ENCODE results near the gene LRCOL1.

Gene LRCOL1

GRCh38 chr12:132610051-132610759 lies at the start of gene LRCOL1:
Gene LRCOL1 (minus strand): TSS chr12:132610582. CDS start chr12:132606251, 4,331 bp downstream.
- no peak for DNase-seq

DNA sequence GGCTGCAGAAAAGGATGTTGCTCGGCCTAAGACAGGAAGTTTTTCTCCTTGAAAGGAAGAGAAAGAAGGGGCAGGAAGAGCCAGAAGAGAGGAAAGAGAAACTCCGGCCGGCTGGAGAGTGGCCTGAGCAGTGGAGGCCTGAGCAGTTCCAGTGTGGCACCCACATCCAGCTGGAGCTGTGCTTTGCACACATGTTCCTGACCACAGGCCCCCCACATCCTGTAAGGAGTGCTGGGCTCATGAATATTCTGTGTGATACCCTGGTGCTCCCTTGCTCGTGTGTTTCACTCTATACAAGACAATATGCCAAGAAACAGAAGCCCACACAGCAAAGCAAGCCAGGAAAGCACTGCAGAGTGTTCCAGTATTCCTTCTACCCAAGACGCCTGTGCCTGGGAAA lies 49.7 kb upstream of the LRCOL1 start:
- DNase-seq = no peak

GRCh38 chr12:132659146-132659545 lies 48.8 kb upstream of the LRCOL1 start:
- DNase-seq = no peak

DNA sequence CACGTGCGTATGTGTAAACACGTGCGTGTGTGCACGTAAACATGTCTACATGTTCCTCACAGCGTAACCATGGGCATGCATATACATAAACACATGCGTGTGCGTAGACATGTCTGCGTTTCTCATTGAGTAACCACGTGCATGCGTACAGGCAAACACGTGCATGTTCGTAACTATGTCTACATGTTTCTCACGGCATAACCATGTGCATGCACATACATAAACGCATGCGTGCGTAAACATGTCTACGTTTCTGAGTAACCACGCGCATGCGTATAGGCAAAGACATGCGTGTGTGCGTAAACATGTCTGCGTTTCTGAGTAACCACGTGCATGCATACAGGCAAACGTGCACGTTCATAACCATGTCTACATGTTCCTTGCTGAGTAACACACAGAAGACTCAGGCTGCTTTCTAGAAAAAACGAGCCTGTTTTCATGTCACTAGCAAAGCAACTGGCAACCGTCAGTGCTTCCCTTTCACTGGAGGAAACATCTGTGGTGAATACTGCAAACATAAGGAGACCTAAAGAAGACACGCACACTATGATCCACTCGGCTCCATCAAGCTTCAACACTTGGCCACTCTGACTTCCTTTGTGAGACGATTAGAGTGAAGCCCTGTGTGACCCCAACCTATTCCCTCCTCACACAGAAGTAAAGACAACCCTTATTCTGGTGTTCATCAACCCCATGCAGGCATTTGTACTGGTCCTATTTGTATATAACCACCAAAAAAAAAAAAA lies 47.9 kb upstream of the LRCOL1 start:
- no peak for DNase-seq

GRCh38 chr12:132657004-132657727 lies 46.8 kb upstream of the LRCOL1 start:
- no peak for DNase-seq

DNA sequence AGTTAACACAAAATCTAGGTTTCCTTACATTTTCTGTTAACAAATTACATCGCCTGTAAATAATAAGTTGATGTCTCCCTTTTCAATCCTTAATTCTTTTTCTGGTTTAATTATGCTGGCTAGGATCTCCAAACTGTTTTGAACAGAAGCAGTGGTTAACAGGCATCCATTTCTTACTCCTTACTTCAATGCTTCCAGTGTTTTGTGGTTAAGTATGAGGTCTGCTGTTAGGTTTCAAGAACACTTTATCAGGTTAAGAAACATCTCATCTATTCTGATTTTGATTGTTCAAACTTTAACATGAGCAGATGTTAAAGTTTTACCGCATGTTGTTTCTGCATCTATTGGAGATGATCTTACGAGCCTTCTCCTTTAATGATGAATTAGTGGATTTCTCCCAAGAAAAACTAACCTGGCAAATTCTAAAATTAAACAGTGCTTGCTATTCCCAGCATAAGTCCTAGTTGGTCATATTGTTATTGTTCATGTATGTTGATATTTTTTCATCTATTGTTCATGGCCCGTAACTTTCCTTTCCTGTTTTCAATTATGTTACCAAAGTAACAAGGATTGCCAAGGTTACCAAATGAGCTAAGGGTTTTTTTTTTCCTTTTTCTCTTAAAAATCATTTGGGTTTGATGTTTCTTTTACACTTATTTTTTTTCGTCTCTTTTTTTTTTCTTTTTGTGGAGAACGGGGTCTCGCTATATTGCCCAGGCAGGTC lies 43.3 kb upstream of the LRCOL1 start:
- no peak for DNase-seq

DNA sequence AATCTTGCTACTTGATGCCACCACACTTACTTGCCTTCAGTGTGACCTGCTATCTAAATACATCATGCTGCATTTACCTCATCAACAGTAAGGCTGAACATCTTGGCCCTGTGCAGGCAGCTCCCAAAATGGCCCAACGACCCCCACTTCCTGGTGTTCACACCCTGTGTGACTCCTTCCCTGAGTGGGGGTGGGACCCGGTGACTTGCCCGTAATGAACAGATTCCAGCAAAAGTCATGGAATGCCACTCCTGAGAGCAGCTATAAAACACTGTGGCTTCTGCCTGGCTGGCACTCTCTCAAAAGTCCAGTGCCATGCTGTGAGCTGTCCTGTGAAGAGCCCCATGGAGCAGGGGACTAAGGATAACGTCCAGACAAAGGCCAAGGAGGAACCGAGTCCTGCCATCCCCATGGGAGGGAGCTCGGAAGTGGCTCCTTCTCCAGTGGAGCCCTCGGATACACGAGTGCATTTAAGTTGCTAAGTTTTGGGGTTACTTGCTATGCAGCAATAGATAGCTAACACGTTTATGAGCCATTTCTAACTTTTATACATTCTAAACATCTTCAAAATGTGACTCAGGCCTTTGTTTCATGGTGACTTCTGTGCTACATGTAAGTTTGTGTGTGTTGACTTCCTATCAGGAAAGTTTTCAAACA lies 41.2 kb upstream of the LRCOL1 start:
- no peak for DNase-seq

- DNase-seq = no peak
Measured at GRCh38 chr12:132649226-132649945, 39.0 kb upstream of the LRCOL1 start.

DNA sequence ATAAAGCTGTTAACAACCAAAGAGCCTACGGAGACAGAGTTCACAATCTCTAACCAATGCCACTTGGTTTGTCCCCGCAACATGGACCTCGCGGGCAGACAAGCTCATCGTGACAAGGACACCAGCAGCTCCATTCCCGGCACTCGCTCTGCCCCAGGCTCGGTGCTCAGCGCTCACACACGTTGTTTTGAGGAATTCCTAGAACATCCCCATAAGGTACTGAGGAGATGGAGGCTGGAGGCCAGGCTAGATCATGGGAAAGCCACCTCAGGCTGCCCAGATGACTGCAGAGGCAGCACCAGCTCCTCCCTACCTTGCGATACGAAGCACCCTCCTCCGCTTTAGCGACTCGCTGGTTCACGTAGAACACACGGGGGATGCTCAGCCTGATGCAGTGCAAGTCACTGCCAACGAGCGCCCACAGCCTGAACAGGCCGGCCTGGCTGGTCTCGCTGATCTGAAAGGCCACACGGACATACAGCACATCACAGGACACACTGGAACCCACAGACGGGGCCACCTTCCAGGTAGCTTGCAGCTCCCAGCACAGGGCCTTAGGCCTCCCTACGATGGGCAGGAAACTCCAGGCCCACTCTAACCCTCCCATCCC lies 38.3 kb upstream of the LRCOL1 start:
- DNase-seq = no peak

- DNase-seq = no peak
Measured at GRCh38 chr12:132647858-132648257, 37.5 kb upstream of the LRCOL1 start.

DNA sequence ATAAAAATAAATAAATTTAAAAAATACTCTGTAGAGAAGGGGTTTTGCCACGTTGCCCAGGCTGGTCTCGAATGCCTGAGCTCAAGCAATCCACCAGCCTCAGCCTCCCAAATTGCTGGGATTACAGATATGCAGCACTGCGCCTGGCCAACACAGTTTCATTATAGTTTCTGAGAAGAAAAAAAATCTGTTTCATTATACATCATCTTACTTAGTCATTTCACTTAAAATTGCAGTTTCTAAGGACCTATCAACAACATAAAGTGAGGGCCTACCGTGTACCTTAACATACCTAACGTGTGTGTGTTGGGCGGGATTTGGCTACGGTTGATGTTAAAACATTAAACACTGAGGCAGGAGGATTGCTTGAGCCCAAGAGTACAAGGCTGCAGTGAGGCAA lies 36.5 kb upstream of the LRCOL1 start:
- DNase-seq = no peak

- DNase-seq = no peak
Measured at GRCh38 chr12:132642846-132643835, 32.8 kb upstream of the LRCOL1 start.

DNA sequence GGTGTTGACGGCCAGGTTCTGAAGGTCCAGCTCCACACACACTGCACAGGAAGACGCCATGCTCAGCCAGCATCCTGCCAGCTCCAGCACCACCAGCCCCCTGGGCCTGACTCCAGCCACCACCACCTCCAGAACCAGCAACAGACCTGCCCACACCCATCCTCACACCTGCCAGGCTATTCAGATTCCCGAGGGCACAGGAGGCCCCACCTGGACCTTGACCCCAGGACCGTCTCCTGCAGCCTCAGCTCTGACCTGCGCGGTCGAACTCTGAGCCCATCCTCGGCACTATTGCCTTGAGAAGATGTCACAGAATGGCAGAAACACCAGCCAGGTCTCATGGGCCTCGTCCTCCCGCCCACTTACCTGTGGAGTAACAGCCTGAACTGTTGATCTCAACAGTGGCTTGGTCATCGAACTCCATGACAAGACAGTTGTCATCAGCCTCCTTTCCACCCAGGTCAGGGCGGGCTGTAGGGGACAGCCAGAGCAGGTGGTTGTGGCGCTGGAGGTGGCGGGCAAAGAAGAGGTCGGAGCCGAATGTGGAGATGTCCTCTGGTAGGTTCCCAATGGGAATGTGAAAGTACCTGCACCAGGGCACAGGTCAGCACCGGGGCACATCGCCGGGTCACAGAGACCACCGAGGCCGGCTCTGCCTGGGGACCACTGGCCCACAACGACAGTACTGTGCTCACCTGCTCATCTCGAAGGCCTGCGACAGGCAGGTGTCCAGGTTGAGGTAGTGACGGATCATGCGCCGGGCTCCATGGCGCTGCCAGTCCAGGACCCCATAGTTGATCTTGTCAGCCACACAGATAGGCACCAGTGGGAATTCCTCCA lies 31.6 kb upstream of the LRCOL1 start:
- no peak for DNase-seq

DNA sequence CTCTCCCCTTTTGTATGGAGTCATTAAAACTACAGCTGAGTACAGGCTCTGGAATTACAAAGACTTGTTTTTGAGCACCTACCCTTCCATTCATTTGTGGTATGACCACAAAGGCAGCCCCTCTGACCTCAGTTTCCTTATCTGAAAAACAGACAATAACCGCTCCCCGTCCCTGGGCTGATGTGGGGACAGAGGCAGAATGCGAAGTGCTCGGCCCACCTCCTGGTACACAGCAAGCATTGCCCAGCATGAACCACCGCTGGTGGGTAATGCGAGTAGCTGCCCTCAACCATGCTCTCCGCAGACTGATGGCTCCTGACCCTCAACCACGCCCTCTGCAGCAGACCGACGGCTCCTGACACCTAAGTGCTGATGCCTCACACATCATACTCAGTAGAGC lies 30.6 kb upstream of the LRCOL1 start:
- no peak for DNase-seq

DNA sequence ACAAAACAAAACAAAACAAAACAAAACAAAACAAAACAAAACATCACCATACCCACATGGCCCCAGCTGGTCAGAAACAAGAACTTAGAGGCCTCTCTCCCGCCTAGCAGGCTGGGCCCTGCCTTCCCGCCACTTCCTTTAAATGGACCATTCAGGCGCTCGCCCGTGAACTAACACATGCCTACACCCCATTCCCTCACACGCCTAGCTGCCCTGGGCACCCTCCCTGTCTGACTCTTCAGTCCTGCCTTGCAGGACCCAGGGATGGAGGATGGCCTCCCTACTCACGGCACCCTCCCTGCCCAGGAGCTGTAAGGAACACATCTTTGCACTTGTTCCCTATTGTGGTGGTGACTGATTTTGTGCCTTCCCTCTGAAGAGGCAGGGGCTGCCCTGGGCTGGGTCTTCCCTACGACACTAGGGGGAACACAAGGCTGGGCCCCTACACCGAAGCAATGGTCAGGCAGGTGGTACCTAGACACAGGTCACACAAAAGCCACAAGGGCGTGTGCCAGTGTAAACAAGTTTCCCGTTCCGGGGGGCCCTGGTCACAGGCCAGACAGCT lies 29.7 kb upstream of the LRCOL1 start:
- DNase-seq = no peak

DNA sequence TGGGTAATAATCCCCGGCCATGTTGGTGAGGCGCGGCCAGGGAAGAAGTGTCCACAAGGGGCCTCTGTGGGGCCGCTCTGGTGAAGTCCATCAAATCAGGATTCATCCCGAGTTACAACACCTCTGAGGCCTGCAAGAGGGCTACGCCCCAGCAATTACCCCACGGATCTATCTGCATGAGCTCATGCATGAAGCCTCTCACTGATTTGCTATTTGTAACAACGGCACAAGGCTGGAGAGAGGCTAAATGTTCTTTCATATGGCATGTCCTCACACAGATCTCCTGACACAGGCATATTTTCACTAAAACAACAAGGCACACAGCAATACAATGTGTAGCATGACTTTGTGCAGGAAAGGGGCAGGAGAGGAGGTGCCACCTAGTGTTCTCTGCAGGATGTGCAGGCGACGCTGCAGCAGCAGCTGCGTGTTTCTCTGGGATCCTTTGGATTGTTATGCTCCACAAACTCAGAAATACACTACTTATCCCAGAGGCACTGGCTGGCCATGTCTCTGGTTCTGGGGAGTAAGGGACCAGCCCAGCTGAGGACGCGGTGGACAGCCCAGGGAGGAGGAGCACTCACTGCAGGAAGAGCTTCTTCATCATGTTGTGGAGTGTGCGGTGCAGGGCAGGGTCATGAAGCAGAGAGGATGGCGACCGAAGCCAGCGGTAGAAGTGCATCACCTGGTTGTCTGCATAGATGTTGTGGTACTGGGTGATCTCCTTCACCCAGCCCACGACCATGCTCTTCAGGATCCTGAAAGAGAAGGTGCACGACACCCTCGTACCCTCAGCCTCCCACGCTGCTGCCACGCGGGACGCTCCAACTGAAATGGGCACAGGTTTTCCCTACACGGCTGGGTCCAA lies 28.4 kb upstream of the LRCOL1 start:
- DNase-seq = peak; percentile 23 to 34

DNA sequence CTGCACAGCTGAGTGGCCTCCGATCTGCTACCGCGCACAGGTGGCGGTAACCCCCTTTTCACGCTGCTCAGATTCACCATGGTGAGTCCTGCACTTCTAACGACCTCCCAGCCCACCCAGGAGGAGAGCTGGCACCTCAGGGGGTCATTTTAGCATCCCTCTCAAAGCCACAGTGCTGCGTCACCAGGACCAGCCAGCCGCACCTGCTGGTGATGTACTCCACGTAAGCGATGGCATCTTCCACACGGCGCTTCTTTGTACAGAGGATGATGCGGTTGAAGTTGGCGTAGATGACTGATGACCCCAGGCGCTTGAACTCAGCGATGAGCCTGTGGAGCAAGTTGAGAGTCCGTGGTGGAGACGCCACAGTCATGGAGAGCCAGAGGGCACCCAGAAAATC lies 27.4 kb upstream of the LRCOL1 start:
- DNase-seq = no peak

Data from SHP77 (cell line).